NOMO-1 treated with dmso at 0.1 percent for 144 hours (cell line): ENCODE measurements around the gene EXOC4.
"Not testable (repeated sequence)": the region's sequence is repeated elsewhere in the genome, so short reads cannot be mapped to it uniquely, and the experiment has no call there.

ENCODE experiments used
- DNase-seq: peaks from one replicate; lab custom pipeline; 2025; ENCODE audit not compliant: unreplicated experiment; lab: John Stamatoyannopoulos, UW

Gene EXOC4

GRCh38 chr7:133313575-133313974 lies 60.7 kb downstream of the EXOC4 start:
- no peak for DNase-seq

- DNase-seq = no peak
These were observed 61.2 kb downstream of the EXOC4 start for GRCh38 chr7:133314084-133314483.

GRCh38 chr7:133315332-133316040 lies 62.6 kb downstream of the EXOC4 start:
- no peak for DNase-seq

GRCh38 chr7:133319842-133320241 lies 67.0 kb downstream of the EXOC4 start:
- DNase-seq = no peak

- no peak for DNase-seq
These were observed 68.0 kb downstream of the EXOC4 start for GRCh38 chr7:133320891-133321290.

- not testable (repeated sequence) for DNase-seq
These were observed 68.5 kb downstream of the EXOC4 start for GRCh38 chr7:133321366-133321765.

- DNase-seq = not testable (repeated sequence)
These were observed 73.9 kb downstream of the EXOC4 start for GRCh38 chr7:133326745-133327144.

GRCh38 chr7:133328021-133328420 lies 75.1 kb downstream of the EXOC4 start:
- DNase-seq = not testable (repeated sequence)

GRCh38 chr7:133330085-133330484 lies 77.2 kb downstream of the EXOC4 start:
- DNase-seq = no peak

GRCh38 chr7:133331861-133332260 lies 79.0 kb downstream of the EXOC4 start:
- DNase-seq = no peak

- no peak for DNase-seq
These were observed 86.9 kb downstream of the EXOC4 start for GRCh38 chr7:133339772-133340171.

- DNase-seq = no peak
These were observed 91.4 kb downstream of the EXOC4 start for GRCh38 chr7:133344275-133344674.

- no peak for DNase-seq
These were observed 93.0 kb downstream of the EXOC4 start for GRCh38 chr7:133345690-133346421.

GRCh38 chr7:133348250-133348649 lies 95.4 kb downstream of the EXOC4 start:
- DNase-seq = no peak

- no peak for DNase-seq
These were observed 96.2 kb downstream of the EXOC4 start for GRCh38 chr7:133349101-133349500.

GRCh38 chr7:133352430-133352829 lies 99.6 kb downstream of the EXOC4 start:
- DNase-seq = no peak

GRCh38 chr7:133353775-133354174 lies 100.9 kb downstream of the EXOC4 start:
- no peak for DNase-seq

- no peak for DNase-seq
These were observed 101.9 kb downstream of the EXOC4 start for GRCh38 chr7:133354546-133355324.

GRCh38 chr7:133355325-133355708 lies 102.4 kb downstream of the EXOC4 start:
- no peak for DNase-seq

- DNase-seq = no peak
These were observed 102.9 kb downstream of the EXOC4 start for GRCh38 chr7:133355822-133356221.

- DNase-seq = no peak
These were observed 105.8 kb downstream of the EXOC4 start for GRCh38 chr7:133358708-133359107.

GRCh38 chr7:133359449-133359848 lies 106.6 kb downstream of the EXOC4 start:
- DNase-seq = no peak
